ENCODE results near the gene ELF1. TPM values are rescaled to one million over a fixed set of nuclear protein-coding genes. Genes with fewer than 3 reads are reported as not detected.

ELF1 gene
- total RNA-seq, 1 experiment from 2014 or later = 15.3 TPM

DNA sequence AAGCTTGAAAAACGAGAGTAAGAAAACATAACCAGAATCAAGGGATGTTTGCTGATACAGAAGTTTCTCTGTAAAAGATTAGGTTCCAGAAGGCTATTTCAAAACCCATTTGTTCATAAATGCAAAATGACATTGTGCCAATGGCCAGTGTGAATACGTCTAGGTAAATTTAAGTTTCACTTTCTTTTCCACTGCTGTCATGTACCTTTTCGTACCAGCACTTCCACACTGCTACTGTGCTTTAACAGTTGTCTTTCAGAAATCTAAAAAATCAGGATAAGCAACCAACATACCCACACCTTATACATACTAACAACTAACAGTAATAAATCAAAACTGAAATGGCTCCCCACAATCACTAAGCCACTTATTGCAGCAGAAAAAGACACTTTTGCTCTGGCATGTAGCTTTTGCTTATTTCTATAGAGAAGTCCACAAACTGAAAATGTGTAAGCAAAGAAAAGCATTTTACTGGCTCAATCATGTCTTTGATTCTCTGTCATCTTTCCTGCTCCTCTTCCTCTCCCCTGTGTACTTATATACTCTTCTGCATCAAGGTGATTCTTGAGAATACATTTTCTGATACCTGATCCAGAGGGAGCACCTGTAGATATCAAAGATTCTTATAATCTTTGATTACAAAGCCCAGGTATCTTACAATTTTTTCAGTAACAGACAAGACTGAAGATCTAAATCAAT is 34.3 kb downstream of the ELF1 start:
- Histone ChIP-seq H3K4me2 (ENCODE audit: low read length) (no peak overlapping the region), H3K9me2 (replicated peaks; ENCODE audit: low read length) (no peaks in the 10 kb centered on the region), H3K27ac (ENCODE audit: low read length) (no peak overlapping the region), H3K4me3 (ENCODE audit: low read length) (no peak overlapping the region), H3K27me3 (ENCODE audit: low read length) (no peaks in the 10 kb centered on the region), H4K20me1 (ENCODE audit: low read length) (peaks cover 5% of the 10 kb centered on the region; the same call in 1 of the 2 replicates), H3K9ac (ENCODE audit: low read length) (no peak overlapping the region), H3K9me3 (ENCODE audit: low read length) (no peaks in the 10 kb centered on the region), H2AFZ (ENCODE audit: low read length) (no peak overlapping the region), H3K36me3 (ENCODE audit: low read depth, low read length) (no peaks in the 10 kb centered on the region), H3K4me1 (ENCODE audit: insufficient read depth, low read length) (peaks cover 10% of the 10 kb centered on the region), H3F3A (ENCODE audit: low read length, unreplicated experiment) (no peaks in the 10 kb centered on the region), H3K79me2 (ENCODE audit: low read length) (peaks cover 23% of the 10 kb centered on the region)
- no TSS peak for BruUV-seq (replicated peaks)
- intact Hi-C loops (cut with micrococcal nuclease) = no loop called here
- ChIA-PET POLR2A (ENCODE audit: unreplicated experiment) (no interaction called here), CTCF (no interaction called here)
- DNase-seq (no peak), ATAC-seq (no peak)
- no peak for TF ChIP-seq EZH2 (IDR thresholded peaks at IDR 0.05; ENCODE audit: low read length, unreplicated experiment)
- TF ChIP-seq, protein P1, sequence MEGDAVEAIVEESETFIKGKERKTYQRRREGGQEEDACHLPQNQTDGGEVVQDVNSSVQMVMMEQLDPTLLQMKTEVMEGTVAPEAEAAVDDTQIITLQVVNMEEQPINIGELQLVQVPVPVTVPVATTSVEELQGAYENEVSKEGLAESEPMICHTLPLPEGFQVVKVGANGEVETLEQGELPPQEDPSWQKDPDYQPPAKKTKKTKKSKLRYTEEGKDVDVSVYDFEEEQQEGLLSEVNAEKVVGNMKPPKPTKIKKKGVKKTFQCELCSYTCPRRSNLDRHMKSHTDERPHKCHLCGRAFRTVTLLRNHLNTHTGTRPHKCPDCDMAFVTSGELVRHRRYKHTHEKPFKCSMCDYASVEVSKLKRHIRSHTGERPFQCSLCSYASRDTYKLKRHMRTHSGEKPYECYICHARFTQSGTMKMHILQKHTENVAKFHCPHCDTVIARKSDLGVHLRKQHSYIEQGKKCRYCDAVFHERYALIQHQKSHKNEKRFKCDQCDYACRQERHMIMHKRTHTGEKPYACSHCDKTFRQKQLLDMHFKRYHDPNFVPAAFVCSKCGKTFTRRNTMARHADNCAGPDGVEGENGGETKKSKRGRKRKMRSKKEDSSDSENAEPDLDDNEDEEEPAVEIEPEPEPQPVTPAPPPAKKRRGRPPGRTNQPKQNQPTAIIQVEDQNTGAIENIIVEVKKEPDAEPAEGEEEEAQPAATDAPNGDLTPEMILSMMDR (conservative IDR thresholded peaks at IDR 0.05; ENCODE audit: low read depth, low read length) = no peak
- TF ChIP-seq EZH2phosphoT487 (IDR thresholded peaks at IDR 0.05; ENCODE audit: borderline replicate concordance, low read length) = no peak

DNA sequence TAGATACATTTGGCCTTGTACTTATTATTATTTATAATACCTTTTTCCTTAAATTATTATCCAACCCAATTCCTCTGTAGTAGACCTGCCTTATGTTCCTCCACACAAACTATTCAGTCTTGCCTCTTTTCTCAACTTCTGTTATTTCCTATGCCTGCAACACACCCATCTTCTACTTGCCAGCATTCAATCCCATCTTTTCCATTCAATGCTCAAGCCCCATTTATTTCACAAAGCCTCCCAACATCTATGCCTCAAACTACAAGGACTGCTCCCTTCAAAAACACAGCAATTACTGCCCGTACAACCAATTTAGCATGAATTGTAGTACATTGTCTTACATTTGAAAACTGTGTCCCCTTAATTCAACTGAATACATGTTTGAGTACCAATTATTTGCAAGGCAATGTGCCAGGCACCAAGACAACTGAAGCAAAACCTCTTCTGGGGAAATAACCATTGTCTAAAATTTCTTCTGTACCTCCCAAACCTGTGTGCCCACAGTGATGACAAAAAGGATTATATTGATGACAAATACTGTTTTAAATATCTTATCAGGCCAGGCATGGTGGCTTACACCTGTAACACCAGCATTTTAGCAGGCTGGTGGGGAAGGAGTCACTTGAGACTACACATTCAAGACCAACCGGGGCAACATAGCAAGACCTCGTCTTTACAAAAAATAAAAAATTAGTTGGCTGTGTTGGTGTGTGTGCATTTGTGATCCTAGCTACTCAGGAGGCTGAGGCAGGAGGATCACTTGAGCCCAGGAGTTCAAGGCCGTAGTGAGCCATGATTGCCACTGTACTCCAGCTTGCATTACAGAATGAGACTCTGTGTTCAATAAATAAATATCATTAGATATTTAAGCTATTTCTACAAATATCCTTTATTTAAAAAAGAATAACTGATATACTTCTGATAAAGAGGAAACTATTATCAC is 35.1 kb downstream of the ELF1 start:
- intact Hi-C loops (cut with micrococcal nuclease) = no loop called here
- H3F3A ChIP-seq (ENCODE audit: low read length, unreplicated experiment) = no peaks in the 10 kb centered on the region
- no peak overlapping the region for H3K9ac ChIP-seq (ENCODE audit: low read length)
- peaks cover 25% of the 10 kb centered on the region for H3K79me2 ChIP-seq (ENCODE audit: low read length)
- H2AFZ ChIP-seq (ENCODE audit: low read length) = no peak overlapping the region
- H3K27me3 ChIP-seq (ENCODE audit: low read length) = no peaks in the 10 kb centered on the region
- no peaks in the 10 kb centered on the region for H3K9me3 ChIP-seq (ENCODE audit: low read length)
- no TSS peak for BruUV-seq (replicated peaks)
- no peak overlapping the region for H3K27ac ChIP-seq (ENCODE audit: low read length)
- no peak for TF ChIP-seq EZH2phosphoT487 (IDR thresholded peaks at IDR 0.05; ENCODE audit: borderline replicate concordance, low read length)
- TF ChIP-seq, protein P1 (conservative IDR thresholded peaks at IDR 0.05; ENCODE audit: low read depth, low read length) = no peak
- no peak for TF ChIP-seq EZH2 (IDR thresholded peaks at IDR 0.05; ENCODE audit: low read length, unreplicated experiment)
- H4K20me1 ChIP-seq (ENCODE audit: low read length) = peaks cover 5% of the 10 kb centered on the region; the same call in 1 of the 2 replicates
- no peak for DNase-seq
- ChIA-PET CTCF (no interaction called here), POLR2A (ENCODE audit: unreplicated experiment) (no interaction called here)
- no peak overlapping the region for H3K4me2 ChIP-seq (ENCODE audit: low read length)
- ATAC-seq = no peak
- H3K9me2 ChIP-seq (replicated peaks; ENCODE audit: low read length) = no peaks in the 10 kb centered on the region
- H3K4me3 ChIP-seq (ENCODE audit: low read length) = no peak overlapping the region
- peaks cover 10% of the 10 kb centered on the region for H3K4me1 ChIP-seq (ENCODE audit: insufficient read depth, low read length)
- H3K36me3 ChIP-seq (ENCODE audit: low read depth, low read length) = no peaks in the 10 kb centered on the region

Data from PC-3 (cell line).